ENCODE measurements around the gene LARGE1. TPM values are rescaled to one million over a fixed set of nuclear protein-coding genes. Genes with fewer than 3 reads are reported as not detected.

The LARGE1 gene
- total and polyA plus RNA-seq, 2 of the 8 experiments (the other 6 are each of a cell fraction or from before 2014, with no cell fraction given), result 43.7 to 83.0 TPM

- 86% methylated on average over 4 of the region's 4 CpGs; no CpG with 5 or more reads in 1 of the 2 experiments for WGBS, 2 experiments (ENCODE audit: extremely low coverage in 1 of 2, insufficient coverage in 1 of 2, insufficient read length in 1 of 2, insufficient replicate concordance in 2 of 2, low coverage in 1 of 2, low lambda C conversion rate in 2 of 2, missing lambda C conversion rate in 1 of 2)
- no peak for FAIRE-seq
- H3K18ac ChIP-seq (ENCODE audit: extremely low read depth, low read length), result peak overlapping the region; percentile 34; the same call in 1 of the 2 replicates
- TF ChIP-seq KDM1A (IDR thresholded peaks at IDR 0.05; ENCODE audit: borderline replicate concordance, low read length), result no peak
- TF ChIP-seq EGR1 (IDR thresholded peaks at IDR 0.05; ENCODE audit: borderline replicate concordance, low read depth, low read length), result no peak
- TF ChIP-seq POLR2AphosphoS5 (IDR thresholded peaks at IDR 0.05; ENCODE audit: low read depth, low read length), result no peak
- no peak for TF ChIP-seq TBP (IDR thresholded peaks at IDR 0.05; ENCODE audit: low read depth, low read length)
- TF ChIP-seq HDAC2 (IDR thresholded peaks at IDR 0.05; ENCODE audit: borderline replicate concordance in 1 of 2, low read depth in 2 of 2, low read length in 2 of 2), result no peak
- no peak for TF ChIP-seq RBBP5 (IDR thresholded peaks at IDR 0.05; ENCODE audit: borderline replicate concordance, low read depth, low read length)
- no peak for TF ChIP-seq CBX8 (IDR thresholded peaks at IDR 0.05; ENCODE audit: borderline replicate concordance, low read depth, low read length)
- no peak for TF ChIP-seq CTBP2 (IDR thresholded peaks at IDR 0.05; ENCODE audit: borderline replicate concordance, insufficient read depth, insufficient read length, low read length)
- no peak for TF ChIP-seq CTCF (IDR thresholded peaks at IDR 0.05; ENCODE audit: control extremely low read depth in 1 of 3, insufficient read depth in 1 of 3, low read depth in 1 of 3, low read length in 3 of 3)
Observed at GRCh38 chr22:33821290-33821689, 99.0 kb downstream of the LARGE1 start.

More at GRCh38 chr22:33821290-33821689, 99.0 kb downstream of the LARGE1 start:
- Histone ChIP-seq H3K4me2 (ENCODE audit: insufficient read depth in 1 of 2, low read depth in 2 of 2, low read length in 2 of 2) (no peak overlapping the region), H3K9ac (replicated peaks in 1 of 4; ENCODE audit: extremely low read depth in 1 of 4, low read depth in 3 of 4, low read length in 3 of 4) (no peak overlapping the region), H2BK12ac (ENCODE audit: low read depth, low read length) (peak overlapping the region; percentile 91; the same call in 1 of the 2 replicates), H2AFZ (ENCODE audit: low read length) (no peak overlapping the region), H4K20me1 (replicated peaks in 1 of 2; ENCODE audit: control insufficient read depth in 1 of 2, insufficient read depth in 2 of 2, low read length in 2 of 2) (peaks cover 7 to 12% of the 10 kb centered on the region in 2 experiments), H3K79me2 (ENCODE audit: control insufficient read depth in 1 of 2, insufficient read depth in 2 of 2, low read length in 2 of 2) (peaks cover 28 to 38% of the 10 kb centered on the region in 2 experiments), H3K23ac (ENCODE audit: insufficient read length) (no peak overlapping the region), H3K14ac (ENCODE audit: insufficient read length) (no peak overlapping the region), H3K9me3 (ENCODE audit: insufficient read depth in 2 of 2, low read depth in 1 of 2, low read length in 1 of 2) (no peaks in the 10 kb centered on the region; a peak in 1 of 4 replicates), H3K27ac (ENCODE audit: low read depth, low read length) (no peak overlapping the region), H3K4me3 (ENCODE audit: extremely low read depth in 1 of 4, insufficient read depth in 2 of 4, low read depth in 3 of 4, low read length in 4 of 4) (no peak overlapping the region), H3K27me3 (replicated peaks in 1 of 4; ENCODE audit: control insufficient read depth in 3 of 4, extremely low read depth in 1 of 4, insufficient read depth in 3 of 4, low read length in 3 of 4) (no peaks in the 10 kb centered on the region; a peak in 1 of 7 replicates), H2BK120ac (replicated peaks; ENCODE audit: low read depth, low read length) (peak overlapping the region; percentile 9), H4K8ac (ENCODE audit: extremely low read depth, insufficient read depth, low read length) (no peak overlapping the region), H2BK5ac (ENCODE audit: low read depth, low read length) (no peak overlapping the region; the same call in 1 of the 2 replicates), H3K4ac (replicated peaks; ENCODE audit: insufficient read length, low read depth, low read length) (no peak overlapping the region), H2BK20ac (ENCODE audit: low read length) (peak overlapping the region; percentile 91; the same call in 1 of the 2 replicates), H2BK15ac (ENCODE audit: low read length) (0 out of 2 replicates have a peak overlapping the region, but pooled peaks have one; percentile 88), H3K23me2 (ENCODE audit: low read depth, low read length) (no peaks in the 10 kb centered on the region), H3K36me3 (ENCODE audit: control insufficient read depth in 2 of 4, insufficient read depth in 4 of 4, low read length in 3 of 4) (peaks cover 0 to 3% (median 0%) of the 10 kb centered on the region in 4 experiments; a peak in 1 of 8 replicates), H3K4me1 (replicated peaks in 1 of 4; ENCODE audit: control insufficient read depth in 3 of 4, insufficient read depth in 4 of 4, low read length in 3 of 4) (peaks cover 3 to 23% (median 16%) of the 10 kb centered on the region in 4 experiments; a peak in 5 of 7 replicates), H4K91ac (replicated peaks; ENCODE audit: insufficient read length, low read length) (peak overlapping the region; percentile 77), H4K5ac (ENCODE audit: insufficient read length, low read depth, low read length) (no peak overlapping the region), H2AK5ac (ENCODE audit: low read depth, low read length) (0 out of 2 replicates have a peak overlapping the region, but pooled peaks have one; percentile 2), H3K79me1 (ENCODE audit: low read depth, low read length) (peaks cover 13% of the 10 kb centered on the region), H3K56ac (replicated peaks; ENCODE audit: insufficient read length, low read depth, low read length) (no peak overlapping the region)
- POLR2A ChIA-PET (ENCODE audit: partially characterized antibody), result interaction anchor here (1.1 kb wide), 1 partner anchor 77 kb away, joined by 3 read pairs; no protein-coding TSS in a partner anchor
- CTCF ChIA-PET (ENCODE audit: partially characterized antibody), result interaction anchor here (0.5 to 2.2 kb wide), 4 partner anchors 11 to 50 kb away, joined by 3 to 6 read pairs (median 4); no protein-coding TSS in a partner anchor
- no peak for DNase-seq (ENCODE audit: low read depth in 1 of 2, low spot score in 2 of 2)
